Lower lobe of right lung (tissue), 2 donors: ENCODE data around the gene ZNF653. TPM values are rescaled to one million over a fixed set of nuclear protein-coding genes. Genes with fewer than 3 reads are reported as not detected.

ENCODE experiments used
- ATAC-seq, 2 donors: fragments of 200-7000 bp; cut with Tn5 transposase; one replicate each; pipeline ENCODE4 v1.9.1; 2020 to 2022; ENCODE audit warnings: mild to moderate bottlenecking in 2 of 2, moderate library complexity in 2 of 2
- DNase-seq: peaks from one replicate; pipeline ENCODE4 v3.0.0-alpha.2; 2020
- H3K27ac ChIP-seq: fragments of 200-600 bp; one replicate; pipeline ENCODE4 v1.8.0; 2022
- H3K27me3 ChIP-seq: fragments of 200-600 bp; one replicate; pipeline ENCODE4 v1.8.0; 2022; ENCODE audit warnings: low read depth
- H3K36me3 ChIP-seq: fragments of 200-600 bp; one replicate; pipeline ENCODE4 v1.8.0; 2022; ENCODE audit warnings: mild to moderate bottlenecking
- H3K4me1 ChIP-seq: fragments of 200-600 bp; one replicate; pipeline ENCODE4 v1.8.0; 2022
- H3K4me3 ChIP-seq: fragments of 200-600 bp; one replicate; pipeline ENCODE4 v1.8.0; 2022; ENCODE audit warnings: mild to moderate bottlenecking
- H3K9me3 ChIP-seq: fragments of 200-600 bp; one replicate; pipeline ENCODE4 v1.8.0; 2022
- CTCF ChIP-seq: fragments of 200-600 bp; IDR thresholded peaks from one replicate; pipeline ENCODE4 v1.8.0; 2022; ENCODE audit warnings: antibody characterized with exemption, mild to moderate bottlenecking
- intact Hi-C: fragments of 100-400 bp; cut with DNase I; formaldehyde crosslinking; loops from one replicate; pipeline ENCODE4 v1.11.0; 2022
- total RNA-seq: library from RNA; stranded (reverse); fragmentation: NEBNext Ultra II Directional; extraction: Animal tissue kit (Norgen Biotek cat#: 25700); gene quantifications from one replicate; pipeline ENCODE4 v1.2.1, GENCODE V29; 2021
- donor health status: DM: no; HTN: yes; CAD: no; lungs with severe emphysema.

The ZNF653 gene
- total RNA-seq, 1 donor from 2014 or later: 9.2 TPM

GRCh38 chr19:11452620-11453310, 52.9 kb downstream of the ZNF653 start:
- no peaks in the 10 kb centered on the region for H3K27me3 ChIP-seq
- ATAC-seq (no peak), DNase-seq (no peak)
- peaks cover 33% of the 10 kb centered on the region for H3K36me3 ChIP-seq
- intact Hi-C loops: no loop called here
- no peak overlapping the region for H3K27ac ChIP-seq
- no peak for TF ChIP-seq CTCF
- H3K9me3 ChIP-seq: no peaks in the 10 kb centered on the region
- no peak overlapping the region for H3K4me3 ChIP-seq
- H3K4me1 ChIP-seq: no peaks in the 10 kb centered on the region

- H3K9me3 ChIP-seq: no peaks in the 10 kb centered on the region
- H3K4me1 ChIP-seq: no peaks in the 10 kb centered on the region
- no peak for DNase-seq
- no peak overlapping the region for H3K27ac ChIP-seq
- no peak for TF ChIP-seq CTCF
- no peaks in the 10 kb centered on the region for H3K27me3 ChIP-seq
- intact Hi-C loops: no loop called here
- no peak for ATAC-seq
- no peak overlapping the region for H3K4me3 ChIP-seq
- H3K36me3 ChIP-seq: peaks cover 39% of the 10 kb centered on the region
Measured at GRCh38 chr19:11451871-11452619, 53.6 kb downstream of the ZNF653 start.

- no peaks in the 10 kb centered on the region for H3K9me3 ChIP-seq
- DNase-seq (no peak), ATAC-seq (no peak)
- no peak overlapping the region for H3K4me3 ChIP-seq
- H3K27me3 ChIP-seq: no peaks in the 10 kb centered on the region
- TF ChIP-seq CTCF: no peak
- no peak overlapping the region for H3K27ac ChIP-seq
- H3K36me3 ChIP-seq: peaks cover 44% of the 10 kb centered on the region
- intact Hi-C loops: no loop called here
- H3K4me1 ChIP-seq: no peaks in the 10 kb centered on the region
Measured at GRCh38 chr19:11451327-11451870, 54.2 kb downstream of the ZNF653 start.

GRCh38 chr19:11450570-11451326, 54.9 kb downstream of the ZNF653 start:
- DNase-seq: no peak
- no peak for ATAC-seq
- Histone ChIP-seq H3K4me1 (no peaks in the 10 kb centered on the region), H3K27me3 (no peaks in the 10 kb centered on the region), H3K9me3 (no peaks in the 10 kb centered on the region), H3K36me3 (peaks cover 50% of the 10 kb centered on the region), H3K27ac (no peak overlapping the region), H3K4me3 (no peak overlapping the region)
- no peak for TF ChIP-seq CTCF
- intact Hi-C loops: no loop called here

GRCh38 chr19:11448923-11449554, 56.6 kb downstream of the ZNF653 start:
- DNase-seq: no peak
- H3K4me3 ChIP-seq: no peak overlapping the region
- no peaks in the 10 kb centered on the region for H3K4me1 ChIP-seq
- no peaks in the 10 kb centered on the region for H3K9me3 ChIP-seq
- intact Hi-C loops: no loop called here
- H3K36me3 ChIP-seq: peaks cover 67% of the 10 kb centered on the region
- ATAC-seq: no peak
- no peaks in the 10 kb centered on the region for H3K27me3 ChIP-seq
- no peak overlapping the region for H3K27ac ChIP-seq
- TF ChIP-seq CTCF: no peak
